Vagina (tissue), 2 donors: ENCODE data around the gene RACGAP1.

ENCODE experiments used
- CTCF ChIP-seq, 3 experiments: fragments of 450-650 bp in 2 of 3; fragments of 200-600 bp in 1 of 3; sonication (generic) in 1 of 3; IDR thresholded peaks; one replicate each; pipeline ENCODE4 v1.5.1; 2017 to 2019; ENCODE audit warnings: antibody characterized with exemption in 3 of 3, mild to moderate bottlenecking in 2 of 3, moderate library complexity in 2 of 3
- POLR2A ChIP-seq, 2 donors: fragments of 450-650 bp; IDR thresholded peaks; one replicate each; pipeline ENCODE4 v1.6.1; 2017; ENCODE audit warnings: antibody characterized with exemption in 2 of 2, mild to moderate bottlenecking in 2 of 2, moderate library complexity in 2 of 2

- TF ChIP-seq CTCF (IDR thresholded peaks at IDR 0.05), result no peak
- no peak for TF ChIP-seq POLR2A (IDR thresholded peaks at IDR 0.05)
These were observed 41.4 kb downstream of the RACGAP1 start for GRCh38 chr12:49983892-49984291.
